Lower lobe of right lung (tissue), 2 donors: ENCODE data around the gene TRAF4. TPM values are rescaled to one million over a fixed set of nuclear protein-coding genes. Genes with fewer than 3 reads are reported as not detected.

Source experiments
- ATAC-seq, 2 donors: fragments of 200-7000 bp; cut with Tn5 transposase; one replicate each; pipeline ENCODE4 v1.9.1; 2020 to 2022; ENCODE audit warnings: mild to moderate bottlenecking in 2 of 2, moderate library complexity in 2 of 2
- DNase-seq: peaks from one replicate; pipeline ENCODE4 v3.0.0-alpha.2; 2020
- H3K27ac ChIP-seq: fragments of 200-600 bp; one replicate; pipeline ENCODE4 v1.8.0; 2022
- H3K27me3 ChIP-seq: fragments of 200-600 bp; one replicate; pipeline ENCODE4 v1.8.0; 2022; ENCODE audit warnings: low read depth
- H3K36me3 ChIP-seq: fragments of 200-600 bp; one replicate; pipeline ENCODE4 v1.8.0; 2022; ENCODE audit warnings: mild to moderate bottlenecking
- H3K4me1 ChIP-seq: fragments of 200-600 bp; one replicate; pipeline ENCODE4 v1.8.0; 2022
- H3K4me3 ChIP-seq: fragments of 200-600 bp; one replicate; pipeline ENCODE4 v1.8.0; 2022; ENCODE audit warnings: mild to moderate bottlenecking
- H3K9me3 ChIP-seq: fragments of 200-600 bp; one replicate; pipeline ENCODE4 v1.8.0; 2022
- CTCF ChIP-seq: fragments of 200-600 bp; IDR thresholded peaks from one replicate; pipeline ENCODE4 v1.8.0; 2022; ENCODE audit warnings: antibody characterized with exemption, mild to moderate bottlenecking
- intact Hi-C: fragments of 100-400 bp; cut with DNase I; formaldehyde crosslinking; loops from one replicate; pipeline ENCODE4 v1.11.0; 2022
- total RNA-seq: library from RNA; stranded (reverse); fragmentation: NEBNext Ultra II Directional; extraction: Animal tissue kit (Norgen Biotek cat#: 25700); gene quantifications from one replicate; pipeline ENCODE4 v1.2.1, GENCODE V29; 2021
- donor health status: DM: no; HTN: yes; CAD: no; lungs with severe emphysema.

The TRAF4 gene
- total RNA-seq, 1 donor from 2014 or later, result 52.8 TPM

GRCh38 chr17:28737770-28738679 lies 5.8 kb upstream of the TRAF4 start:
- intact Hi-C loops, result no loop called here
- Histone ChIP-seq H3K4me1 (peaks cover 16% of the 10 kb centered on the region), H3K27ac (no peak overlapping the region), H3K36me3 (peaks cover 6% of the 10 kb centered on the region), H3K9me3 (no peaks in the 10 kb centered on the region), H3K27me3 (no peaks in the 10 kb centered on the region), H3K4me3 (no peak overlapping the region)
- DNase-seq (peak; percentile 43), ATAC-seq (no peak)
- TF ChIP-seq CTCF, result no peak

GRCh38 chr17:28738680-28739384 lies 5.0 kb upstream of the TRAF4 start:
- Histone ChIP-seq H3K4me3 (no peak overlapping the region), H3K27me3 (no peaks in the 10 kb centered on the region), H3K36me3 (peaks cover 6% of the 10 kb centered on the region), H3K27ac (no peak overlapping the region), H3K4me1 (peaks cover 21% of the 10 kb centered on the region), H3K9me3 (no peaks in the 10 kb centered on the region)
- intact Hi-C loops, result no loop called here
- DNase-seq, result peak; percentile 28
- TF ChIP-seq CTCF, result no peak
- no peak for ATAC-seq

GRCh38 chr17:28740406-28741357 lies 3.1 kb upstream of the TRAF4 start:
- ATAC-seq, result no peak
- H3K4me3 ChIP-seq, result no peak overlapping the region
- H3K9me3 ChIP-seq, result no peaks in the 10 kb centered on the region
- TF ChIP-seq CTCF, result no peak
- H3K27me3 ChIP-seq, result no peaks in the 10 kb centered on the region
- intact Hi-C loops, result no loop called here
- peak overlapping the region; percentile 22 for H3K27ac ChIP-seq
- H3K36me3 ChIP-seq, result peaks cover 6% of the 10 kb centered on the region
- H3K4me1 ChIP-seq, result peaks cover 37% of the 10 kb centered on the region
- DNase-seq, result peak; percentile 20

GRCh38 chr17:28741358-28742349 lies 2.2 kb upstream of the TRAF4 start:
- intact Hi-C loops, result no loop called here
- Histone ChIP-seq H3K27me3 (no peaks in the 10 kb centered on the region), H3K4me1 (peaks cover 47% of the 10 kb centered on the region), H3K4me3 (no peak overlapping the region), H3K27ac (peak overlapping the region; percentile 22), H3K9me3 (no peaks in the 10 kb centered on the region), H3K36me3 (peaks cover 6% of the 10 kb centered on the region)
- ATAC-seq (no peak), DNase-seq (no peak)
- no peak for TF ChIP-seq CTCF
